GM12878 (cell line): ENCODE measurements around the gene R3HDM2. TPM values are rescaled to one million over a fixed set of nuclear protein-coding genes. Genes with fewer than 3 reads are reported as not detected.

ENCODE experiments used
- CEBPB ChIP-seq, 2 experiments: fragments of 150-350 bp in 1 of 2; IDR thresholded peaks; 2 replicates each; pipeline ENCODE4 v1.6.1; 2012 to 2014; ENCODE audit warnings: low read depth in 2 of 2, low read length in 2 of 2, borderline replicate concordance in 1 of 2, inconsistent platforms in 1 of 2
- CREM ChIP-seq: IDR thresholded peaks from 2 replicates; pipeline ENCODE4 v1.6.1; 2014; ENCODE audit warnings: antibody characterized with exemption, low read depth
- IRF5 ChIP-seq: fragments of 450-650 bp; IDR thresholded peaks from 2 replicates; pipeline ENCODE4 v1.6.1; 2017; ENCODE audit warnings: borderline replicate concordance
- LARP7 ChIP-seq: fragments of 450-650 bp; IDR thresholded peaks from 2 replicates; pipeline ENCODE4 v1.6.1; 2017; ENCODE audit warnings: mild to moderate bottlenecking
- RFX5 ChIP-seq: IDR thresholded peaks from 2 replicates; pipeline ENCODE4 v1.6.1; 2011; ENCODE audit warnings: low read depth, low read length, improper control_type of control experiment
- SMARCA5 ChIP-seq: fragments of 450-650 bp; IDR thresholded peaks from 2 replicates; pipeline ENCODE4 v1.6.1; 2017; ENCODE audit warnings: mild to moderate bottlenecking
- TBL1XR1 ChIP-seq: IDR thresholded peaks from 2 replicates; pipeline ENCODE4 v1.6.1; 2012; ENCODE audit warnings: low read depth, low read length, improper control_type of control experiment
- ZSCAN29 ChIP-seq: fragments of 450-650 bp; IDR thresholded peaks from 2 replicates; pipeline ENCODE4 v1.6.1; 2017; ENCODE audit warnings: mild to moderate bottlenecking, moderate library complexity
- polyA plus RNA-seq, 11 experiments: library from polyadenylated mRNA; depleted of rRNA in 4 of 11; unstranded in 6 of 11; stranded (reverse) in 5 of 11; fragments of >200 nt; fragmentation: Nextera tagmentation in 4 of 11; fragmentation: Illumina TruSeq in 1 of 11; extraction: Ambion mirVana in 4 of 11; extraction: Trizol in 1 of 11; gene quantifications; 1 replicate in 1 of 11; 2 replicates in 10 of 11; pipeline versions ENCODE4 v1.2.1 to v1.2.3, GENCODE V29; 2011 to 2016; ENCODE audit warnings: inconsistent platforms in 2 of 11, missing spikeins in 2 of 11, low read depth in 1 of 11
- total RNA-seq, 4 experiments: library from RNA; depleted of rRNA in 3 of 4; stranded (reverse); fragments of >200 nt in 3 of 4; fragmentation: Illumina TruSeq in 1 of 4; extraction: Trizol in 1 of 4; gene quantifications; 2 replicates each; pipeline versions ENCODE4 v1.2.1 to v1.2.3, GENCODE V29; 2013 to 2021
- TF ChIP-seq, protein P1 (sequence below): IDR thresholded peaks from 2 replicates; pipeline ENCODE4 v1.6.1; 2012; ENCODE audit warnings: improper control_type of control experiment, low read depth, low read length; ENCODE audit not compliant: insufficient replicate concordance
- TF ChIP-seq, protein P2 (sequence below): fragments of 450-650 bp; IDR thresholded peaks from 2 replicates; pipeline ENCODE4 v1.6.1; 2017; ENCODE audit warnings: mild to moderate bottlenecking, low read depth, inconsistent platforms; ENCODE audit not compliant: poor library complexity, severe bottlenecking
- TF ChIP-seq, protein P3 (sequence below): IDR thresholded peaks from 2 replicates; pipeline ENCODE4 v1.6.1; 2012; ENCODE audit warnings: low read depth, low read length, improper control_type of control experiment

Gene R3HDM2
- total and polyA plus RNA-seq, 10 of the 15 experiments (the other 5 are each of a cell fraction or from before 2014, with no cell fraction given) = 4.6 to 26.1 (median 11.2) TPM

- TF ChIP-seq, protein P1, sequence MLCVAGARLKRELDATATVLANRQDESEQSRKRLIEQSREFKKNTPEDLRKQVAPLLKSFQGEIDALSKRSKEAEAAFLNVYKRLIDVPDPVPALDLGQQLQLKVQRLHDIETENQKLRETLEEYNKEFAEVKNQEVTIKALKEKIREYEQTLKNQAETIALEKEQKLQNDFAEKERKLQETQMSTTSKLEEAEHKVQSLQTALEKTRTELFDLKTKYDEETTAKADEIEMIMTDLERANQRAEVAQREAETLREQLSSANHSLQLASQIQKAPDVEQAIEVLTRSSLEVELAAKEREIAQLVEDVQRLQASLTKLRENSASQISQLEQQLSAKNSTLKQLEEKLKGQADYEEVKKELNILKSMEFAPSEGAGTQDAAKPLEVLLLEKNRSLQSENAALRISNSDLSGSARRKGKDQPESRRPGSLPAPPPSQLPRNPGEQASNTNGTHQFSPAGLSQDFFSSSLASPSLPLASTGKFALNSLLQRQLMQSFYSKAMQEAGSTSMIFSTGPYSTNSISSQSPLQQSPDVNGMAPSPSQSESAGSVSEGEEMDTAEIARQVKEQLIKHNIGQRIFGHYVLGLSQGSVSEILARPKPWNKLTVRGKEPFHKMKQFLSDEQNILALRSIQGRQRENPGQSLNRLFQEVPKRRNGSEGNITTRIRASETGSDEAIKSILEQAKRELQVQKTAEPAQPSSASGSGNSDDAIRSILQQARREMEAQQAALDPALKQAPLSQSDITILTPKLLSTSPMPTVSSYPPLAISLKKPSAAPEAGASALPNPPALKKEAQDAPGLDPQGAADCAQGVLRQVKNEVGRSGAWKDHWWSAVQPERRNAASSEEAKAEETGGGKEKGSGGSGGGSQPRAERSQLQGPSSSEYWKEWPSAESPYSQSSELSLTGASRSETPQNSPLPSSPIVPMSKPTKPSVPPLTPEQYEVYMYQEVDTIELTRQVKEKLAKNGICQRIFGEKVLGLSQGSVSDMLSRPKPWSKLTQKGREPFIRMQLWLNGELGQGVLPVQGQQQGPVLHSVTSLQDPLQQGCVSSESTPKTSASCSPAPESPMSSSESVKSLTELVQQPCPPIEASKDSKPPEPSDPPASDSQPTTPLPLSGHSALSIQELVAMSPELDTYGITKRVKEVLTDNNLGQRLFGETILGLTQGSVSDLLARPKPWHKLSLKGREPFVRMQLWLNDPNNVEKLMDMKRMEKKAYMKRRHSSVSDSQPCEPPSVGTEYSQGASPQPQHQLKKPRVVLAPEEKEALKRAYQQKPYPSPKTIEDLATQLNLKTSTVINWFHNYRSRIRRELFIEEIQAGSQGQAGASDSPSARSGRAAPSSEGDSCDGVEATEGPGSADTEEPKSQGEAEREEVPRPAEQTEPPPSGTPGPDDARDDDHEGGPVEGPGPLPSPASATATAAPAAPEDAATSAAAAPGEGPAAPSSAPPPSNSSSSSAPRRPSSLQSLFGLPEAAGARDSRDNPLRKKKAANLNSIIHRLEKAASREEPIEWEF = no peak
- TF ChIP-seq CEBPB (IDR thresholded peaks at IDR 0.05; ENCODE audit: borderline replicate concordance in 1 of 2, low read depth in 2 of 2, low read length in 2 of 2) (no peak), LARP7 (peak; percentile 38; the same call in 1 of the 2 replicates), SMARCA5 (peak; percentile 52; the same call in 1 of the 2 replicates), TBL1XR1 (peak; percentile 45; the same call in 1 of the 2 replicates), RFX5 (peak; percentile 53; the same call in 1 of the 2 replicates), CREM (peak; percentile 87), ZSCAN29 (peak; percentile 85), IRF5 (no peak)
- TF ChIP-seq, protein P2, sequence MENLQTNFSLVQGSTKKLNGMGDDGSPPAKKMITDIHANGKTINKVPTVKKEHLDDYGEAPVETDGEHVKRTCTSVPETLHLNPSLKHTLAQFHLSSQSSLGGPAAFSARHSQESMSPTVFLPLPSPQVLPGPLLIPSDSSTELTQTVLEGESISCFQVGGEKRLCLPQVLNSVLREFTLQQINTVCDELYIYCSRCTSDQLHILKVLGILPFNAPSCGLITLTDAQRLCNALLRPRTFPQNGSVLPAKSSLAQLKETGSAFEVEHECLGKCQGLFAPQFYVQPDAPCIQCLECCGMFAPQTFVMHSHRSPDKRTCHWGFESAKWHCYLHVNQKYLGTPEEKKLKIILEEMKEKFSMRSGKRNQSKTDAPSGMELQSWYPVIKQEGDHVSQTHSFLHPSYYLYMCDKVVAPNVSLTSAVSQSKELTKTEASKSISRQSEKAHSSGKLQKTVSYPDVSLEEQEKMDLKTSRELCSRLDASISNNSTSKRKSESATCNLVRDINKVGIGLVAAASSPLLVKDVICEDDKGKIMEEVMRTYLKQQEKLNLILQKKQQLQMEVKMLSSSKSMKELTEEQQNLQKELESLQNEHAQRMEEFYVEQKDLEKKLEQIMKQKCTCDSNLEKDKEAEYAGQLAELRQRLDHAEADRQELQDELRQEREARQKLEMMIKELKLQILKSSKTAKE = peak; percentile 34
- TF ChIP-seq, protein P3, sequence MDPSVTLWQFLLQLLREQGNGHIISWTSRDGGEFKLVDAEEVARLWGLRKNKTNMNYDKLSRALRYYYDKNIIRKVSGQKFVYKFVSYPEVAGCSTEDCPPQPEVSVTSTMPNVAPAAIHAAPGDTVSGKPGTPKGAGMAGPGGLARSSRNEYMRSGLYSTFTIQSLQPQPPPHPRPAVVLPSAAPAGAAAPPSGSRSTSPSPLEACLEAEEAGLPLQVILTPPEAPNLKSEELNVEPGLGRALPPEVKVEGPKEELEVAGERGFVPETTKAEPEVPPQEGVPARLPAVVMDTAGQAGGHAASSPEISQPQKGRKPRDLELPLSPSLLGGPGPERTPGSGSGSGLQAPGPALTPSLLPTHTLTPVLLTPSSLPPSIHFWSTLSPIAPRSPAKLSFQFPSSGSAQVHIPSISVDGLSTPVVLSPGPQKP = peak; percentile 31; the same call in 1 of the 2 replicates
These were observed 28.4 kb upstream of the R3HDM2 start (continued) for GRCh38 chr12:57459055-57459749.
